Left ventricle myocardium inferior (tissue), 1 donor: ENCODE data around the gene DAB2IP. TPM values are rescaled to one million over a fixed set of nuclear protein-coding genes. Genes with fewer than 3 reads are reported as not detected.

Experiments used
- DNase-seq: peaks from one replicate; pipeline ENCODE4 v3.0.0-alpha.2; 2020
- H3K27ac ChIP-seq: fragments of 200-600 bp; replicated peaks from 2 replicates; pipeline ENCODE4 v1.8.0; 2021
- H3K27me3 ChIP-seq: fragments of 200-600 bp; 2 replicates; pipeline ENCODE4 v1.8.0; 2021; ENCODE audit warnings: low read depth
- H3K36me3 ChIP-seq: fragments of 200-600 bp; 2 replicates; pipeline ENCODE4 v1.8.0; 2021
- H3K4me1 ChIP-seq: fragments of 200-600 bp; 2 replicates; pipeline ENCODE4 v1.8.0; 2021
- H3K4me3 ChIP-seq: fragments of 200-600 bp; 2 replicates; pipeline ENCODE4 v1.8.0; 2021; ENCODE audit warnings: mild to moderate bottlenecking, moderate library complexity
- H3K9me3 ChIP-seq: fragments of 200-600 bp; replicated peaks from 2 replicates; pipeline ENCODE4 v1.8.0; 2021
- intact Hi-C: fragments of 100-400 bp; cut with micrococcal nuclease; formaldehyde crosslinking; loops from one replicate; pipeline ENCODE4 v1.11.0; 2022
- total RNA-seq: library from RNA; stranded (reverse); fragmentation: NEBNext Ultra II Directional; extraction: Animal tissue kit (Norgen Biotek cat#: 25700); gene quantifications from one replicate; pipeline ENCODE4 v1.2.1, GENCODE V29; 2021
- TF ChIP-seq, protein P1 (sequence below): fragments of 200-600 bp; IDR thresholded peaks from 2 replicates; pipeline ENCODE4 v1.8.0; 2021; ENCODE audit warnings: antibody characterized with exemption, mild to moderate bottlenecking, borderline replicate concordance
- donor health status: DM: no; HTN: yes; CAD: no; lungs with severe emphysema.

Gene DAB2IP
- total RNA-seq, 1 donor from 2014 or later: 50.7 TPM

- Histone ChIP-seq H3K4me1 (peaks cover 90% of the 10 kb centered on the region), H3K4me3 (no peak overlapping the region), H3K36me3 (peaks cover 84% of the 10 kb centered on the region), H3K27ac (peak overlapping the region; percentile 80), H3K27me3 (no peaks in the 10 kb centered on the region), H3K9me3 (peaks cover 6% of the 10 kb centered on the region)
- DNase-seq: no peak
- TF ChIP-seq, protein P1, sequence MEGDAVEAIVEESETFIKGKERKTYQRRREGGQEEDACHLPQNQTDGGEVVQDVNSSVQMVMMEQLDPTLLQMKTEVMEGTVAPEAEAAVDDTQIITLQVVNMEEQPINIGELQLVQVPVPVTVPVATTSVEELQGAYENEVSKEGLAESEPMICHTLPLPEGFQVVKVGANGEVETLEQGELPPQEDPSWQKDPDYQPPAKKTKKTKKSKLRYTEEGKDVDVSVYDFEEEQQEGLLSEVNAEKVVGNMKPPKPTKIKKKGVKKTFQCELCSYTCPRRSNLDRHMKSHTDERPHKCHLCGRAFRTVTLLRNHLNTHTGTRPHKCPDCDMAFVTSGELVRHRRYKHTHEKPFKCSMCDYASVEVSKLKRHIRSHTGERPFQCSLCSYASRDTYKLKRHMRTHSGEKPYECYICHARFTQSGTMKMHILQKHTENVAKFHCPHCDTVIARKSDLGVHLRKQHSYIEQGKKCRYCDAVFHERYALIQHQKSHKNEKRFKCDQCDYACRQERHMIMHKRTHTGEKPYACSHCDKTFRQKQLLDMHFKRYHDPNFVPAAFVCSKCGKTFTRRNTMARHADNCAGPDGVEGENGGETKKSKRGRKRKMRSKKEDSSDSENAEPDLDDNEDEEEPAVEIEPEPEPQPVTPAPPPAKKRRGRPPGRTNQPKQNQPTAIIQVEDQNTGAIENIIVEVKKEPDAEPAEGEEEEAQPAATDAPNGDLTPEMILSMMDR: no peak
- intact Hi-C loops: no loop called here
These were observed 129.0 kb downstream of the DAB2IP start for GRCh38 chr9:121780177-121781040.

GRCh38 chr9:121781145-121781548, 129.7 kb downstream of the DAB2IP start:
- peaks cover 6% of the 10 kb centered on the region for H3K9me3 ChIP-seq
- no peak for DNase-seq
- H3K4me3 ChIP-seq: no peak overlapping the region
- intact Hi-C loops: no loop called here
- no peaks in the 10 kb centered on the region for H3K27me3 ChIP-seq
- H3K4me1 ChIP-seq: peaks cover 82% of the 10 kb centered on the region
- H3K36me3 ChIP-seq: peaks cover 77% of the 10 kb centered on the region
- H3K27ac ChIP-seq: no peak overlapping the region
- TF ChIP-seq, protein P1: no peak

DNA sequence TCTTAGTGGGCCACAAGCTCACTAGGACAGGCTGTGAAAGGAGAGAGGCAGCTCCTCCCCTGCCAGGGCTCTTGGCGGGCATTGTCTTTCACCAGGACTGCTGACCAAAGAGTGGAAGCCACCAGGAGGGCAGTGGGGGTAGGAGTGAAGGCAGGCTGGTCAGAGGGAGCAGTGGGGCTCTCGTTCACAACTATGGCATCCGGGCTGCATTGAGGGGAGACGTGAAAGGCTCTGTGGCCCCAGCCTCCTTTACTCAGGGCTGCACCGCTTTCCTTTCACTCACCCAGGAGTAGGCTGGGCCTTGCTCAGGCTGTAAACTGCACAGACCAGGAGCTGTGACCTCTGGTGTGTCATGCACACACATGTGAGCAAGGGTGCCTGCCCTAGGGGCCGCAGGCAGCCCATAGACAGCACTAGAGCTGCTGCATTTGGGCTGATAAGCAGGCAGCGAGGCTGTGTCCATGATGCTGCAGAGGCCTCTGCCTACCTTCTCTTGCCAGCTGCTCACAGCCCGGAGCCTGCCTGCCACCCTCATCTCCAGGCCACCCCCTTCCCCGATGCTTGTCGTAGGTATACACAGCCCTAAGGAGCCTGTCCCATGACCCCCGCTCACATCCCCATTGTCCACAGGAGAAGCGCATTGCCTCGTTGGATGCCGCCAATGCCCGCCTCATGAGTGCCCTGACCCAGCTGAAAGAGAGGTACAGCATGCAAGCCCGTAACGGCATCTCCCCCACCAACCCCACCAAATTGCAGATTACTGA, 130.4 kb downstream of the DAB2IP start:
- intact Hi-C loops: no loop called here
- Histone ChIP-seq H3K27ac (no peak overlapping the region), H3K27me3 (no peaks in the 10 kb centered on the region), H3K36me3 (peaks cover 70% of the 10 kb centered on the region), H3K4me1 (peaks cover 75% of the 10 kb centered on the region), H3K9me3 (peaks cover 6% of the 10 kb centered on the region), H3K4me3 (no peak overlapping the region)
- TF ChIP-seq, protein P1: no peak
- DNase-seq: no peak

DNA sequence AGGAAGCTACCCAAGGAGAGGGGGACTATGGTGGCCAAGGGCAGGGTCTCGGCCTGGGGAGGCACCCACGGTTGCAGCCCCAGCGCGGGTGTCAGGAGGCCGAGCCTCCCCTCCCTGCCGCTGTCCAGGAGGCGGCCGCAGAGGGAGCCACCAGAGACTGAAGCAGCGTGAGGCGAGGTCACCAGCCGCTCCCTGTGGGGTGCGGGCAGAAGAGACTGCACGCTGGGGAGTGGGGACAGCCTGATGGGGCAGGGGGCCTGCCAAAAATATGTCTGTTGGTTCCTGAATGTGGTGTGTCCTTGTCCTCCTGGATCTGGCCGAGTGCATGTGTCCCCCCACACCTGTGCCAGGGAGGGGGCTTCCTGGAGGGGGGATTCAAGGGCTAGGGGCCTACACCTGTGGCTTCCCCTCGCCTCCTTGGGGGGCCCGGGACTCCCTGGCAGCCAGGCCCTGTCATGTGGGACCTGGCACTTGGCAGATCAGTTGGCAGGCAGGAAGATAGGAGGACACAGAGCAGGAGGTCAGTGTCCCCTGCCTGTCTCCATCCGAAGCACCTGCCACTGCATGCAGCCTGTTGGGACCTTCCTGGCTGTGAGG, 131.2 kb downstream of the DAB2IP start:
- H3K27ac ChIP-seq: no peak overlapping the region
- H3K4me3 ChIP-seq: no peak overlapping the region
- peaks cover 63% of the 10 kb centered on the region for H3K36me3 ChIP-seq
- TF ChIP-seq, protein P1: no peak
- no peak for DNase-seq
- no peaks in the 10 kb centered on the region for H3K27me3 ChIP-seq
- peaks cover 69% of the 10 kb centered on the region for H3K4me1 ChIP-seq
- intact Hi-C loops: no loop called here
- H3K9me3 ChIP-seq: peaks cover 6% of the 10 kb centered on the region

GRCh38 chr9:121783111-121783510, 131.7 kb downstream of the DAB2IP start:
- H3K36me3 ChIP-seq: peaks cover 58% of the 10 kb centered on the region

More at GRCh38 chr9:121783111-121783510, 131.7 kb downstream of the DAB2IP start:
- no peak for DNase-seq
- Histone ChIP-seq H3K4me1 (peaks cover 64% of the 10 kb centered on the region), H3K4me3 (no peak overlapping the region), H3K27ac (no peak overlapping the region), H3K27me3 (no peaks in the 10 kb centered on the region), H3K9me3 (peaks cover 2% of the 10 kb centered on the region)
- TF ChIP-seq, protein P1: no peak
- intact Hi-C loops: no loop called here
